K562 (cell line): Measurements from ENCODE around the gene SLC25A11. TPM values are rescaled to one million over a fixed set of nuclear protein-coding genes. Genes with fewer than 3 reads are reported as not detected.

ENCODE experiments used
- ARID1B ChIP-seq: fragments of 450-650 bp; IDR thresholded peaks from 2 replicates; pipeline ENCODE4 v1.6.1; 2016; ENCODE audit warnings: antibody characterized with exemption, mild to moderate bottlenecking, inconsistent platforms
- CHD4 ChIP-seq: fragments of 200-600 bp; sonication (generic); IDR thresholded peaks from 3 replicates; pipeline ENCODE4 v1.6.1; 2012; ENCODE audit warnings: low read depth, mild to moderate bottlenecking, mixed read lengths, low read length, inconsistent platforms; ENCODE audit not compliant: insufficient read depth, insufficient replicate concordance, poor library complexity, severe bottlenecking
- EP300 ChIP-seq: IDR thresholded peaks from 2 replicates; pipeline ENCODE4 v1.6.1; 2012; ENCODE audit warnings: low read length, improper control_type of control experiment
- ESRRA ChIP-seq: fragments of 450-650 bp; IDR thresholded peaks from 2 replicates; pipeline ENCODE4 v1.6.1; 2014; ENCODE audit warnings: low read depth, mild to moderate bottlenecking, moderate library complexity, borderline replicate concordance
- NFIX ChIP-seq: fragments of 250-450 bp; sonication (Bioruptor Pico); IDR thresholded peaks from 2 replicates; pipeline ENCODE4 v1.4.0; 2020; ENCODE audit warnings: low read depth, mild to moderate bottlenecking, moderate library complexity
- NR2C2 ChIP-seq, 2 experiments: fragments of 200-800 bp in 1 of 2; sonication (Bioruptor generic) in 1 of 2; sonication (generic) in 1 of 2; formaldehyde crosslinking in 1 of 2; IDR thresholded peaks; 2 replicates each; pipeline versions ENCODE4 v1.6.1 to v1.8.0; 2016 to 2022; ENCODE audit warnings: mild to moderate bottlenecking in 1 of 2, missing compliant biosample characterization in 1 of 2, missing genetic modification characterization in 1 of 2, missing genetic modification reagents in 1 of 2
- RHOXF2B ChIP-seq: fragments of 250-450 bp; sonication (Bioruptor Pico); conservative IDR thresholded peaks from 2 replicates; pipeline ENCODE4 v1.5.1; 2021
- SRSF7 ChIP-seq: fragments of 200-400 bp; formaldehyde crosslinking; optimal IDR thresholded peaks from 2 replicates; pipeline ENCODE3; 2017; ENCODE audit warnings: mild to moderate bottlenecking, low read depth, low read length
- TCFL5 ChIP-seq: fragments of 250-450 bp; sonication (Bioruptor Pico); conservative IDR thresholded peaks from 2 replicates; pipeline ENCODE4 v1.6.1; 2021; ENCODE audit warnings: mild to moderate bottlenecking, moderate library complexity, matching md5 sums
- TEAD4 ChIP-seq, 2 experiments: sonication (generic) in 1 of 2; formaldehyde crosslinking in 1 of 2; IDR thresholded peaks; 2 replicates each; pipeline versions ENCODE4 v1.6.1 to v1.8.0; 2012 to 2022; ENCODE audit warnings: borderline replicate concordance in 1 of 2, inconsistent platforms in 1 of 2, low read length in 1 of 2, mild to moderate bottlenecking in 1 of 2, missing genetic modification reagents in 1 of 2
- ZBTB7A ChIP-seq: IDR thresholded peaks from 2 replicates; pipeline ENCODE4 v1.6.1; 2011; ENCODE audit warnings: low read depth, mild to moderate bottlenecking, low read length, moderate library complexity, borderline replicate concordance; ENCODE audit not compliant: control insufficient read depth
- ZNF143 ChIP-seq: sonication (generic); formaldehyde crosslinking; IDR thresholded peaks from 2 replicates; pipeline ENCODE4 v1.9.0; 2022; ENCODE audit warnings: mild to moderate bottlenecking, missing genetic modification reagents
- ZNF77 ChIP-seq: fragments of 250-450 bp; sonication (Bioruptor Pico); IDR thresholded peaks from 2 replicates; pipeline ENCODE4 v1.5.0; 2020
- polyA plus RNA-seq, 8 experiments: library from polyadenylated mRNA; depleted of rRNA in 4 of 8; stranded (reverse) in 5 of 8; unstranded in 3 of 8; fragments of >200 nt; fragmentation: Nextera tagmentation in 2 of 8; fragmentation: Illumina TruSeq in 1 of 8; extraction: Ambion mirVana in 2 of 8; extraction: Trizol in 1 of 8; gene quantifications; 2 replicates each; pipeline versions ENCODE4 v1.2.1 to v1.2.3, GENCODE V29; 2011 to 2014; ENCODE audit warnings: inconsistent platforms in 1 of 8, missing spikeins in 1 of 8
- total RNA-seq, 7 experiments: library from RNA; depleted of rRNA in 6 of 7; stranded (reverse); fragments of >200 nt in 6 of 7; fragmentation: Illumina TruSeq in 2 of 7; extraction: Trizol in 2 of 7; gene quantifications; 2 replicates each; pipeline versions ENCODE4 v1.2.1 to v1.2.3, GENCODE V29; 2011 to 2021; ENCODE audit warnings: low replicate concordance in 1 of 7
- TF ChIP-seq, protein P1 (sequence below): fragments of 450-650 bp; conservative IDR thresholded peaks from 2 replicates; pipeline ENCODE4 v1.6.1; 2016; ENCODE audit warnings: missing genetic modification characterization, low read depth, mild to moderate bottlenecking, control low read depth, missing compliant biosample characterization
- TF ChIP-seq, protein P2 (sequence below): sonication (generic); formaldehyde crosslinking; IDR thresholded peaks from 2 replicates; pipeline ENCODE4 v1.8.1; 2022; ENCODE audit warnings: missing genetic modification reagents
- TF ChIP-seq, protein P3 (sequence below), 2 experiments: fragments of 450-650 bp in 1 of 2; sonication (generic) in 1 of 2; formaldehyde crosslinking; conservative IDR thresholded peaks; 2 replicates each; pipeline versions ENCODE4 v1.4.0 to v1.8.1; 2020 to 2022; ENCODE audit warnings: mild to moderate bottlenecking in 1 of 2, missing genetic modification reagents in 1 of 2

SLC25A11 gene
- total and polyA plus RNA-seq, 9 of the 15 experiments (the other 6 are each of a cell fraction or from before 2014, with no cell fraction given): 3.1 to 56.7 (median 32.9) TPM

DNA sequence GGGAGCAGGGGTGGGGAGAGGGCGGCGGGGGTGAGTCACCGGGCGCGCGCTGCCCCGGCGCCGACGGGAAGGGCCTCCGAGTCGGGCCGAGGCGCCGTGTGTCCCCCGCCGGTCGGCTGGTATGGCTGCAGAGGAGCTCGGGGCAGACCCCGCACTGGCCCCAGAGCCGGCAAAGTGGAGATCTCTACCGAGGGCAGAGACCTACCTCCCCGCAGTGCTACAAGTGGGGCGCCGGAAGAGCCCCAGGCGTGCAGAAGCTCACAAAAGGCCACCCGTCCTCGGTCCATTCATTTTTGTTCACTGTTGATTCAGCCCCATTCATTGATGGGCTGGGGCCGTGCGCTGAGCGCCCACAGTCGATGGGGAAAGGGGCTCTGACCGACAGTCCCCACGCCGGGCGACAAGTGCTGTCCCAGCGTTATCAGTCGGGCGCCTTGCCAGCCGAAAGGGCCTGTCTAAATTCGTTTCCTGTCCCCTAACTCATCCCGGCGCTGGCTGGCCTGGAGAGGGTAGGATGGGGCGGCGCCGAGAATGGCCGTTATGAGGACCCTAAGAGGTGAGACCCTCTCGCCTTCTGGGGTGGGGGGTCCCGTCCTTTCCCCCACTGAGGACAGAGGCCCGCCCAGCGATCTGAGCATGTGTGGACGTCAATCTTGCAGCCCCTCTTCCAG, 10.4 kb upstream of the SLC25A11 start (continued):
- TF ChIP-seq SRSF7: no peak
- no peak for TF ChIP-seq ESRRA
- no peak for TF ChIP-seq CHD4
- no peak for TF ChIP-seq ZNF77 (CRISPR knock-in tag)
- TF ChIP-seq EP300: no peak
- TF ChIP-seq ZNF143 (CRISPR knock-in tag): no peak
- TF ChIP-seq, protein P1, sequence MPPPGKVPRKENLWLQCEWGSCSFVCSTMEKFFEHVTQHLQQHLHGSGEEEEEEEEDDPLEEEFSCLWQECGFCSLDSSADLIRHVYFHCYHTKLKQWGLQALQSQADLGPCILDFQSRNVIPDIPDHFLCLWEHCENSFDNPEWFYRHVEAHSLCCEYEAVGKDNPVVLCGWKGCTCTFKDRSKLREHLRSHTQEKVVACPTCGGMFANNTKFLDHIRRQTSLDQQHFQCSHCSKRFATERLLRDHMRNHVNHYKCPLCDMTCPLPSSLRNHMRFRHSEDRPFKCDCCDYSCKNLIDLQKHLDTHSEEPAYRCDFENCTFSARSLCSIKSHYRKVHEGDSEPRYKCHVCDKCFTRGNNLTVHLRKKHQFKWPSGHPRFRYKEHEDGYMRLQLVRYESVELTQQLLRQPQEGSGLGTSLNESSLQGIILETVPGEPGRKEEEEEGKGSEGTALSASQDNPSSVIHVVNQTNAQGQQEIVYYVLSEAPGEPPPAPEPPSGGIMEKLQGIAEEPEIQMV (tag): no peak
- TF ChIP-seq, protein P2, sequence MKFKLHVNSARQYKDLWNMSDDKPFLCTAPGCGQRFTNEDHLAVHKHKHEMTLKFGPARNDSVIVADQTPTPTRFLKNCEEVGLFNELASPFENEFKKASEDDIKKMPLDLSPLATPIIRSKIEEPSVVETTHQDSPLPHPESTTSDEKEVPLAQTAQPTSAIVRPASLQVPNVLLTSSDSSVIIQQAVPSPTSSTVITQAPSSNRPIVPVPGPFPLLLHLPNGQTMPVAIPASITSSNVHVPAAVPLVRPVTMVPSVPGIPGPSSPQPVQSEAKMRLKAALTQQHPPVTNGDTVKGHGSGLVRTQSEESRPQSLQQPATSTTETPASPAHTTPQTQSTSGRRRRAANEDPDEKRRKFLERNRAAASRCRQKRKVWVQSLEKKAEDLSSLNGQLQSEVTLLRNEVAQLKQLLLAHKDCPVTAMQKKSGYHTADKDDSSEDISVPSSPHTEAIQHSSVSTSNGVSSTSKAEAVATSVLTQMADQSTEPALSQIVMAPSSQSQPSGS (CRISPR knock-in tag): no peak
- peak; percentile 55; the same call in 1 of the 2 replicates for TF ChIP-seq ZBTB7A
- peak; percentile 44 for TF ChIP-seq ARID1B
- no peak for TF ChIP-seq NFIX
- no peak for TF ChIP-seq TCFL5 (CRISPR knock-in tag)
- TF ChIP-seq NR2C2 (CRISPR knock-in tag; IDR thresholded peaks at IDR 0.05): no peak
- no peak for TF ChIP-seq NR2C2 (tag; IDR thresholded peaks at IDR 0.05)
- no peak for TF ChIP-seq TEAD4 (IDR thresholded peaks at IDR 0.05; ENCODE audit: low read length)
- TF ChIP-seq TEAD4 (CRISPR knock-in tag; IDR thresholded peaks at IDR 0.05; ENCODE audit: borderline replicate concordance): no peak
- no peak for TF ChIP-seq RHOXF2B (CRISPR knock-in tag)
- TF ChIP-seq, protein P3, sequence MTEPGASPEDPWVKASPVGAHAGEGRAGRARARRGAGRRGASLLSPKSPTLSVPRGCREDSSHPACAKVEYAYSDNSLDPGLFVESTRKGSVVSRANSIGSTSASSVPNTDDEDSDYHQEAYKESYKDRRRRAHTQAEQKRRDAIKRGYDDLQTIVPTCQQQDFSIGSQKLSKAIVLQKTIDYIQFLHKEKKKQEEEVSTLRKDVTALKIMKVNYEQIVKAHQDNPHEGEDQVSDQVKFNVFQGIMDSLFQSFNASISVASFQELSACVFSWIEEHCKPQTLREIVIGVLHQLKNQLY (CRISPR knock-in tag; conservative IDR thresholded peaks at IDR 0.05): no peak
